ENCODE data around the gene SLC4A1AP. TPM values are rescaled to one million over a fixed set of nuclear protein-coding genes. Genes with fewer than 3 reads are reported as not detected.
A peak's percentile ranks its signal among the peaks of the same experiment; 100 is the strongest.

The SLC4A1AP gene
- total and polyA plus RNA-seq, 10 of the 15 experiments (the other 5 are each of a cell fraction or from before 2014, with no cell fraction given): 6.5 to 30.1 (median 21.5) TPM

- SMC1A ChIA-PET (ENCODE audit: uncharacterized antibody, unreplicated experiment): interaction anchor here (1.0 kb wide), 2 partner anchors 9 to 27 kb away, joined by 3 read pairs; no protein-coding TSS in a partner anchor
- H3K9ac ChIP-seq (ENCODE audit: control insufficient read depth, insufficient read depth, low read length): no peak overlapping the region
- H3K27me3 ChIP-seq (replicated peaks in 1 of 2; ENCODE audit: control insufficient read depth in 2 of 2, insufficient read depth in 2 of 2, low read length in 1 of 2): peaks cover 0 to 7% of the 10 kb centered on the region in 2 experiments; a peak in 3 of 4 replicates
- ATAC-seq (no peak), DNase-seq (ENCODE audit: low read depth, low spot score) (no peak), FAIRE-seq (peak; percentile 18)
- no peaks in the 10 kb centered on the region for H4K20me1 ChIP-seq (ENCODE audit: control insufficient read depth, insufficient read depth)
- no peak overlapping the region for H2AFZ ChIP-seq (ENCODE audit: control insufficient read depth, low read depth, low read length)
- H3K27ac ChIP-seq (ENCODE audit: control insufficient read depth, insufficient read depth): no peak overlapping the region
- H3K4me2 ChIP-seq (ENCODE audit: control insufficient read depth, insufficient read depth): no peak overlapping the region
- peaks cover 3% of the 10 kb centered on the region; the same call in 1 of the 2 replicates for H3K4me1 ChIP-seq (ENCODE audit: control insufficient read depth, insufficient read depth, low read length)
- no peaks in the 10 kb centered on the region; the same call in 2 of the 3 replicates for H3K9me3 ChIP-seq (replicated peaks; ENCODE audit: control insufficient read depth, insufficient read depth, low read length)
- in situ Hi-C loops (cut with MboI) (no loop called here), intact Hi-C loops (cut with micrococcal nuclease; ENCODE audit: unreplicated experiment) (no loop called here)
- WGBS (ENCODE audit: insufficient coverage, insufficient replicate concordance, low lambda C conversion rate, missing lambda C conversion rate): 21% methylated on average over 4 of the region's 4 CpGs
- no peak overlapping the region for H3K4me3 ChIP-seq
- CTCF ChIA-PET: interaction anchor here (0.9 to 1.4 kb wide), 2 partner anchors 27 to 48 kb away, joined by 4 to 6 read pairs; no protein-coding TSS in a partner anchor
- POLR2A ChIA-PET: no interaction called here
- TF ChIP-seq CBX3 (IDR thresholded peaks at IDR 0.05; ENCODE audit: borderline replicate concordance, low read depth): no peak
- no peak for TF ChIP-seq DPF2 (IDR thresholded peaks at IDR 0.05)
- no peak for TF ChIP-seq EED (IDR thresholded peaks at IDR 0.05; ENCODE audit: low read depth)
- no peak for TF ChIP-seq HCFC1 (IDR thresholded peaks at IDR 0.05; ENCODE audit: low read length)
- no peak for TF ChIP-seq RB1 (IDR thresholded peaks at IDR 0.05; ENCODE audit: borderline replicate concordance)
- no peak for TF ChIP-seq SREBF2 (IDR thresholded peaks at IDR 0.05; ENCODE audit: low read length)
- TF ChIP-seq HDGF (IDR thresholded peaks at IDR 0.05): no peak
- no peak for TF ChIP-seq ZNF274 (IDR thresholded peaks at IDR 0.05; ENCODE audit: insufficient read depth, insufficient read length)
- no peak for TF ChIP-seq TAF1 (IDR thresholded peaks at IDR 0.05; ENCODE audit: borderline replicate concordance, low read depth, low read length)
- H3K36me3 ChIP-seq (ENCODE audit: control insufficient read depth in 2 of 2, insufficient read depth in 2 of 2, low read length in 1 of 2): no peaks in the 10 kb centered on the region
- no TSS peak for BruUV-seq (replicated peaks)
- H3K79me2 ChIP-seq (ENCODE audit: control insufficient read depth, insufficient read depth, low read length): no peaks in the 10 kb centered on the region
- RAD21 ChIA-PET (ENCODE audit: unreplicated experiment): no interaction called here
Observed at GRCh38 chr2:27730980-27731691, 67.4 kb downstream of the SLC4A1AP start.

- TF ChIP-seq BMI1 (IDR thresholded peaks at IDR 0.05; ENCODE audit: borderline replicate concordance): no peak
- TF ChIP-seq MTA2 (IDR thresholded peaks at IDR 0.05; ENCODE audit: low read depth): no peak
- no peak for TF ChIP-seq GATAD2B (conservative IDR thresholded peaks at IDR 0.05; ENCODE audit: low read depth)
- no peak for TF ChIP-seq TBL1XR1 (IDR thresholded peaks at IDR 0.05; ENCODE audit: low read depth, low read length)
- no peak for TF ChIP-seq DPF2 (IDR thresholded peaks at IDR 0.05)
- TF ChIP-seq PAX8 (IDR thresholded peaks at IDR 0.05): no peak
- no peak for TF ChIP-seq SRF (IDR thresholded peaks at IDR 0.05; ENCODE audit: low read depth in 2 of 2, low read length in 2 of 2)
- no peak for TF ChIP-seq JUND (IDR thresholded peaks at IDR 0.05; ENCODE audit: low read depth, low read length)
- TF ChIP-seq RBBP5 (conservative IDR thresholded peaks at IDR 0.05): no peak
- no peak for TF ChIP-seq NFXL1 (IDR thresholded peaks at IDR 0.05; ENCODE audit: borderline replicate concordance)
- TF ChIP-seq NR2C1 (IDR thresholded peaks at IDR 0.05): no peak
- TF ChIP-seq HDAC6 (IDR thresholded peaks at IDR 0.05; ENCODE audit: unreplicated experiment): no peak
- CTCF ChIA-PET: no interaction called here
- no peak for ATAC-seq
Observed at GRCh38 chr2:27734305-27734704, 70.6 kb downstream of the SLC4A1AP start.

More at GRCh38 chr2:27734305-27734704, 70.6 kb downstream of the SLC4A1AP start:
- H3K27ac ChIP-seq (ENCODE audit: control insufficient read depth, insufficient read depth): no peak overlapping the region
- H3K9ac ChIP-seq (ENCODE audit: control insufficient read depth, insufficient read depth, low read length): no peak overlapping the region
- SMC1A ChIA-PET (ENCODE audit: uncharacterized antibody, unreplicated experiment): no interaction called here
- no peak for DNase-seq (ENCODE audit: low read depth, low spot score)
- H3K79me2 ChIP-seq (ENCODE audit: control insufficient read depth, insufficient read depth, low read length): no peaks in the 10 kb centered on the region
- no peaks in the 10 kb centered on the region for H4K20me1 ChIP-seq (ENCODE audit: control insufficient read depth, insufficient read depth)
- POLR2A ChIA-PET: no interaction called here
- peaks cover 3% of the 10 kb centered on the region; the same call in 1 of the 2 replicates for H3K4me1 ChIP-seq (ENCODE audit: control insufficient read depth, insufficient read depth, low read length)
- H3K4me2 ChIP-seq (ENCODE audit: control insufficient read depth, insufficient read depth): no peak overlapping the region
- H3K36me3 ChIP-seq (ENCODE audit: control insufficient read depth in 2 of 2, insufficient read depth in 2 of 2, low read length in 1 of 2): no peaks in the 10 kb centered on the region
- no TSS peak for BruUV-seq (replicated peaks)
- in situ Hi-C loops (cut with MboI): no loop called here
- no peak for FAIRE-seq
- H3K9me3 ChIP-seq (replicated peaks; ENCODE audit: control insufficient read depth, insufficient read depth, low read length): no peaks in the 10 kb centered on the region; the same call in 2 of the 3 replicates
- intact Hi-C loops (cut with micrococcal nuclease; ENCODE audit: unreplicated experiment): no loop called here
- H3K27me3 ChIP-seq (replicated peaks in 1 of 2; ENCODE audit: control insufficient read depth in 2 of 2, insufficient read depth in 2 of 2, low read length in 1 of 2): peaks cover 2 to 11% of the 10 kb centered on the region in 2 experiments
- no peak overlapping the region for H2AFZ ChIP-seq (ENCODE audit: control insufficient read depth, low read depth, low read length)
- no peak overlapping the region for H3K4me3 ChIP-seq
- 35% methylated on average over 1 of the region's 1 CpG for WGBS (ENCODE audit: insufficient coverage, insufficient replicate concordance, low lambda C conversion rate, missing lambda C conversion rate)
- RAD21 ChIA-PET (ENCODE audit: unreplicated experiment): no interaction called here
